ENCODE results near the gene EBF3.

Gene EBF3

DNA sequence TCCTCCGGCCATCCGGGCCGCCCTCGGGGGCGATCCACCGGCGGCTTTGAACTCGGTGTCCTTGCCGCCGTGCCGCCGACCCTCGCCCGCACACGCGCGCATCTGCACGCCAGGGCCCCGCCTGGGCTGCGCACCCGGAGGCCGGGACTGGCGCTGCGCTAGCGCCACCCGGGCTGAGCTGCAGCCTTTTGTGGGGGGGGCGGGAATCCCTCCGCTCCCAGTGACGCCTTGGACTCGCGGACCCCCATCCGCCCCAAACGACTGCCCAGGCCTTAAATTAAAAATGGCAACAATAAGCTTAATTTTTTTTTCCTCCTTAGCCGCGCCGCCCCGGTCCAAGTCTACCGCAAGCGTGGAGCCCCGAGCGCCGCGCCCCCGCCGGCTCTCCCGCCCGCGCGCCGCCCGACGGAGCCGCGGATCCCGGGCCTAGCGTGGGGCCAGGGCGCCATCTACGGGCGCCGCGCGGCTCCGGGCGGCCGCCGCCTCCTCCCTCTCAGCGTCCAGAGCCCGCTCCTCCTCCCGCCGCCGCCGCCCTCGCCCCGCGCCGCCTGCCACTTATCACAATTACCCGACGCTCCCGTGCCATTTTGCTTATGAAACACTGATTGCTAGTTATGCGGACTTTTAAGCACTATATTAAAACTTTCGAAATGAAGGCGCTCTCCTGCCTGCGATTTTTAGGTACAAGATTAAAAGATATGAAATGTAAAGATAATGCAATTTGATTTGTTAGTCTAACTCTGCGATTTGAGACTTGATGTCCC lies 7.5 kb upstream of the EBF3 start:
- DNase-seq: no peak

- no peak for DNase-seq
Measured at GRCh38 chr10:129970465-129971364, 6.6 kb upstream of the EBF3 start.

- DNase-seq: no peak
Measured at GRCh38 chr10:129969911-129970464, 5.9 kb upstream of the EBF3 start.

GRCh38 chr10:129969184-129969910 lies 5.3 kb upstream of the EBF3 start:
- DNase-seq: no peak

DNA sequence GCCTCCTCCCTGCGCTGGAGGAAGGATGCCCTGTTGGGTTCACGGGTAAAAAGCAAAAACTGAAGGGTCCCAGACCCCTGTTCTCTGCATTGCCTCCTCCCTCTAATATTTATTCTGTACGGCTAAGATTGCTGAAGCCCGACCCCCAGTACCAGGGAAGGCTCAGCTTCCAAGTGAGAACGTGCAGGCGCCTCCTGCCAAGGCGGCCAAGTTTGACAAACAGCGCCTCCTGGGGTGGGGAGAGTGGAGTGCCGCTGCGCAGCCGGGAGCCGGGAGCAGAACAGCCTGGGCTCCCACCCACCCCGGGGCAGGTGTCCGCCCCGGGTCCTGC lies 4.7 kb upstream of the EBF3 start:
- no peak for DNase-seq

- no peak for DNase-seq
Measured at GRCh38 chr10:129968020-129968852, 4.2 kb upstream of the EBF3 start.

DNA sequence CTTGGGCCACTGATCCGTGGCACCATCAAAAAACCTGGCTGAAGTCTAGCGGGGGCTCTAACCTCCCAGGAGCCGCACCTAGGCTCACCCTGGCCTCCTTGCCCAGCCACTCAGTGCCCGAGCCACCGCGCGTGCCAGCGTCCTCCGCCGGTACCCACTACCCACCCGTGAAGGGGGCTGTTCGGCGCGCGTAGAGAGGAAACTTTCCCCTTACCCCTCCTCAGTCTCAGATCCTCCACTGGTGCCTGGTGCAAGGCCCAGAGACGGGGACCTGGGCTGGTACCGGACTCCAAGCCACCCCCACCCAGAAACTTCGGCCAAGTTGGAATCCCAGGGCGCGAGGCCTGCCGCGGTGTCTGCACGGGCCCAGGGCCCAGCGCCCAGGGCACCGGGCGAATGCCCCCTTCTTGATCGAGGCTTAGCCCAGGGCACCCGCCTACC lies 3.5 kb upstream of the EBF3 start:
- no peak for DNase-seq

DNA sequence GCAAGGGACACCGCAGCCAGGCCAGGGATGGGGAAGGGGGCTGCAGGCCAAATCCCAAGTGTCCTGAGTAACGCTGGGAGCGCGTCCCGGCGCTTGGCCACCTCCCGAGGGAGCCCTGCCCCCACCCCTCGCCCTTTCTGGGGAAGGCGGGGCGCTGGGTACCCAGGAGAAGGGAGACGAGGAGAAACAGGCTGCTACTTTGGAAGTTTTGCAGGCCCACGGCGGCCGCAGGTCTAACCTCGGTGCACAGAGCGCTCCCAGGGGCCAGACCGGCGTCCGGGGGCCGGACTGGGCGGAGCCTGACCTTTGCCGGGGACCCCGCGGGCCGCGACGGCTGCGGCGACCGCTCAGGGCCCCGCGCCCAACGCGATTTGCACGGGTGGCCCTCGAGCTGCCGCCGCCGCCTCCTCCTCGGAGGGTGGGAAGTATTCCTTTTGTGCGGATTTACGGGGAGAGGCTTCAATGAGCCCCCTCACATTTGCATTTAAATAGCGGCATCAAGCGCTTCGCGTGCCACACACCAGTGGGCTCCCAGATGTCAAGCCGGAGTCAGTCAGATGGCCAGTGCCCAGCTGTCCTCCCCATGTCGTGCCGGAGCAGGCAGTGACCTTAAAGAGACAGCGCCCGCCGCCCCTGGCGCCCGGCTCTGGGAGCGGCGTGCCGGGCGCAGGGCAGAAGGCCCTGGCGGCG lies 3.0 kb upstream of the EBF3 start:
- no peak for DNase-seq

GRCh38 chr10:129966370-129966888 lies 2.4 kb upstream of the EBF3 start:
- DNase-seq: no peak

GRCh38 chr10:129965959-129966358 lies 1.9 kb upstream of the EBF3 start:
- no peak for DNase-seq

- no peak for DNase-seq
Measured at GRCh38 chr10:129965425-129965808, 1.3 kb upstream of the EBF3 start.

GRCh38 chr10:129964611-129965424 lies 744 bp upstream of the EBF3 start:
- no peak for DNase-seq

GRCh38 chr10:129962872-129963640 lies 1.0 kb downstream of the EBF3 start:
- no peak for DNase-seq

DNA sequence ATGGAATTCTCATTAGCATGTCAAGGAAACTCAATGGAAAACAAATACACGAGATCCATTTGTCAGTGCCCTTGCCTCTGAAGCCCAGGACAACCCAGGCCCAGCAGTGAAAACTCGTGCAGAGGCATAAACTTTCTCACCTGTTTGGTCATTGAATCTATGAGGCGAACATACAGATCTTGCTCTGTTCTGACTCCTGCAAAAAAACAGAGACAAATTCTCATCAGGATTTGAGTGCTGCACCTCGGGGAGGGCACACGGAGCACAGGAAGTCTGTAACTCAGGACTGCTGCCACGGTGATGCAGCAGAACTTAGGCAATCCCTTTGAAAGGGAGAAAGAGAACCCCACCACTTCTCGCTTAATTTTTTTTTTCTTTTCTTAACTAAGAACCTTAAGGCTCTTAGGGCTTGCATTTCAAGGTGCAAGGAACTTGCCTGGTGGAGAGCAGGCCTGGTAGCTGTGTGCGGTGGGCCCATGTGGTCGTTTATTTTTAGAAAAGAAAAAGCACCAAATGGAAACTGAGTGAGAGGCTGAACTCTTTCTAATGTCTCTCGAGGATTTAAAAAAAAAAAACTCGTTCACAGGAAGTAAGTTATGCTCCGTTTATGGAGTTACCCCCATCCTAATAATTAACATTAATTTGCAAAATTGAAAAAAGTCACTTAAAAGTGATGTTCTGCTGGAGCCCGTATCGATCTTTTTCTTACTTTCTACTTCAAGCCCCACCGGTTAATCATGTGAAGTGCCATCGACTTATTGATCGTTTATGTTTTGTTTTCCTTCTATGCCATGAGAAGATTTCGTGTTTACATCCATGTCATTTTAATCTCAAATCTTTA lies 1.8 kb downstream of the EBF3 start:
- DNase-seq: no peak

DNA sequence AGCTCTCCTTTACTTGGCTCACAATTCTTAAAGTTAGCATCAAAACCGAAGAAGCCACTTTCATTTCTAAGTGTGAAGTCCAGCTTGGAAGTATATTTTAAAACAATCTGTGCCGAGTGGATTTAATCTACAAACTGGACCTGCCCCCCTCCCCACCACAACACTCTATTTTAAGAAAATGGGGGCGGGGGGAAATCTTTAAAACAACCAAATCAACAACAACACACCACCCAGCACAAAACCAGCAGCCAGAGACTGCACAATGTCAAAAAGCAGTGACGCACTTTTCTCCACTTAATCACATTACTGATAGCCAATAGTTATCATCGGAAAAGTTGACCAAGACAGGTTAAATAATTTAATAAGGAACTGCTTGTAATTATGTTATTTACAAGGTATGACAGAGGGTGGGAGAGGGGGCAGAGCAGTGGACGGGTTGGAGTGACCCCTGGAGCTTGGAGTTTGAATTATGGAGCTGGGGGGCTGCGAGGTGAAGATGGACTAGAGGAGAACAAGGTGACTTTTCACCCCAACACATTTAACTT lies 2.8 kb downstream of the EBF3 start:
- DNase-seq: no peak

DNA sequence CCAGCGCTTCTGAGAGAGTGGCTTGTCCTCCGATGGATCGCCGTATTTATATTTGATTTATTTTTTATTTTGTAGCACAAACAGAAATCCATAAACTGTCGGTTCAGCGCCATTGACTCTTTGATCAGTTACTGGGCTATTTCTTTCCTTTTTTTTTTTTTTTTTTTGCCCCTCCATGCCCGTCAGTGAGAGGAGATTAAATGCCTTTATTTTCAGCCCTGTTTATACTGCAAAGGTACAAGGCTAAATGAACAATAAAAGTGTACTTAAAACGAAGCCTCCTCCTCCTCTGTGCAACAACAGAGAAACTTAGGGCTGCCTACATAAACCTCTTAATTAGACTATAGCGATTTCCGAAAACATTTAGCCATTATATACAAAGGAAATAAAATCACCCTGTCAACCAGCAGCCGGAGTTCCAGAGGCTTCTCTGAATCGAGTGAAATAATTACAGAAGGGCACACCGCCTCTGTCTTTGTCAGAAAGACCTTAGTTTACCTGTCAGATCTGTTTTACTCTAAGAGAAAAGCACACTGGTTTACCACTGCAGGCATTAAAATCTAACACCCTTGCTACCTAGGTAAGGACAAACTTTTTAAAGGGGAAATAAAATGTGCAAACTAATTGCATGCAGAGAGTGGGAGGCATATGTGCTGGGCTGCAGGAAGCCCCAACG lies 3.5 kb downstream of the EBF3 start:
- DNase-seq: no peak

- no peak for DNase-seq
Measured at GRCh38 chr10:129959544-129960480, 4.3 kb downstream of the EBF3 start.
